Stimulated activated CD8-positive, alpha-beta memory T cell treated with anti-CD3 and anti-CD28 coated beads, Interleukin-12 subunit alpha, Interleukin-12 subunit beta, amount 100 ng/mL, for 4 hours (primary cell): Measurements from ENCODE around the gene CORO7.
A peak's percentile ranks its signal among the peaks of the same experiment; 100 is the strongest.
"Not testable (repeated sequence)": the region's sequence is repeated elsewhere in the genome, so short reads cannot be mapped to it uniquely, and the experiment has no call there.

Experiments
- DNase-seq: peaks from one replicate; pipeline ENCODE4 v3.0.0-alpha.2; 2020; ENCODE audit warnings: low read depth

Gene CORO7

DNA sequence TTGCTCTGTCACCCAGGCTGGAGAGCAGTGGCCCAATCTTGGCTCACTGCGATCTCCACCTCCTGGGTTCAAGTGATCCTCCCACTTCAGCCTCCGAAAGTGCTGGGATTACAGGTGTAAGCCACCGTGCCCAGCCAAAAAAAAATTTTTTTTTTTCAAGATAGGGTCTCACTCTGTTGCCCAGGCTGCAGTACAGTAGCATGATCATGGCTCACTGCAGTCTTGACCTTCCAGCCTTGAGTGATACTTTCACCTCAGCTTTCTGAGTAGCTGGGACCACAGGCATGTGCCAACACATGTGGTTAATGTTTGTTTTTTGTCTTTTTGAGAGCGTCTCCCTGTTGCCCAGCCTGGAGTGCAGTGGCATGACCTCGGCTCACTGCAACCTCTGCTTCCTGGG is 63.6 kb downstream of the CORO7 start:
- no peak for DNase-seq

DNA sequence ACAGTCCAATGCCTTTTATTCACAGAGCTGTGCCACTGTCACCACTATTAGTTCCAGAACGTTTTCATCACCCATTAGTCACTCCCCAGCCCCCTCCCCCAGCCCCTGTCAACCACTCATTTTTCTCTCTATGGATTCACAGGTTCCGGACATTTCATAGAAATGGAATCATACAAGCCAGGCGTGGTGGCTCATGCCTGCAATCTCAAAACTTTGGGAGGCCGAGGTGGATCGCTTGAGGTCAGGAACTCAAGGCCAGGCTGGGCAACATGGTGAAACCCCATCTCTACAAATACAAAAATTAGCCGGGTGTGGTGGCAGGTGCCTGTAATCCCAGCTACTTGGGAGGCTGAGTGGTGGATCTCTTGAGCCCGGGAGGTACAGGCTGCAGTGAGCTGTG is 64.5 kb downstream of the CORO7 start:
- DNase-seq = no peak

DNA sequence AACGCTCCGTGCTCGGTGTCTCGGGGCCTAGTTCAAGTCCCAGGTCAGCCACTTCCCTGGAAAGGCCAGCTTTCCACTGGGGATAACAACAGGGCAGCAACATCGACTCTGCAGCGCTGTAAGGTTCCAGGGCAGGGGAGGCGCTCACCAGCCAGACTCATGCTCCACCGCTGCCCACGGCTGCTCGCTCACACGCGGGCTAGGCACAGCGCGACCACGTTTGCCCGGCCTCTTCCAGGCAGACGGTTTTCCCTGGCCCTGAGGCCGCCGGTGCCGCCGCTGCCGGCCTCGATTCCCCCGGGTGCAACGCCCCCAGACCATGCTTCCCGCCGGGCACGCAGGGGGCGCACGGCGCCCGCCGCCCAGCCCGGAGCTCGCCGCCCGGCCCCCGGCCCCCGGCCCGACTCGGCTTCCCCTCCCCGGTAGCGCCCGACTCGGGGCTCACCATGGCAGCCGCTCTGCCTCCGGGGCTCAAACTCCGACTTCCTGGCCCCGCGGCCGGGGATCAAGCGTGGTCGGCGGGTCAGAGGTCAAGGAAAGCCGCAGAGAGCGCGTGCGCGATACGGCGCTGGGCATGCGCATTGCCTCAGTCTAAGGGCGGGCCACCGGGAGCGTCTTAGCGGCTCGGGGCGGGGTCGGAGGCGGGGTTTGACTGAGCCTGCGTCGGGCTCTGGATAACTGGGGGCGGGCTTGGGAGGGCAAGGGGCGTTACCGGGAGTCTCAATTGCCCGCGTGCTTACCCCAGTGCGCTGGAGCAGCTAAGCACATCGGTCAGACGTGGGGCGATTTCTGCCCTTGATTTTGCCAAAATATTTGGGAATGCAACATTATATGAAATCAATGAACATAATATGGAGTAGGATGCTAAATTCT is 65.4 kb downstream of the CORO7 start, which contains the start of gene PAM16:
TSS of gene PAM16 (minus strand) at position 535 of the 873 bp plus-strand sequence. CDS start at position 448, 87 bp downstream.
- peak; percentile 98 for DNase-seq

DNA sequence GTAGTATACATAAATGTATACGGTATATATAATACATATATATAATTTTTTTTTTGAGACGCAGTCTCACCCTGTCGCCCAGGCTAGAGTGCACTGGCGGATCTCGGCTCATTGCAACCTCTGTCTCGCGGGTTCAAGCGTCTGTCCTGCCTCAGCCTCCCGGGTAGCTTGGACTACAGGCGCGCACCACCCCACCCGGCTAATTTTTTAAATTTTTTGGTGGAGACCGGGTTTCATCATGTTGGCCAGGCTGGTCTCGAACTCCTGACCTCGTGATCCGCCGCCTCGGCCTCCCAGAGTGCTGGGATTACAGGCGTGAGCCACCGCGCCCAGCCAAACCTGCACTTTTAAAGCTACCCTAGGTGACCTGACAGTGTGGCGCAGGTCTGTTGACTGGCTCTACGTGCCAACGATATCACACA is 66.0 kb downstream of the CORO7 start:
- DNase-seq = no peak

DNA sequence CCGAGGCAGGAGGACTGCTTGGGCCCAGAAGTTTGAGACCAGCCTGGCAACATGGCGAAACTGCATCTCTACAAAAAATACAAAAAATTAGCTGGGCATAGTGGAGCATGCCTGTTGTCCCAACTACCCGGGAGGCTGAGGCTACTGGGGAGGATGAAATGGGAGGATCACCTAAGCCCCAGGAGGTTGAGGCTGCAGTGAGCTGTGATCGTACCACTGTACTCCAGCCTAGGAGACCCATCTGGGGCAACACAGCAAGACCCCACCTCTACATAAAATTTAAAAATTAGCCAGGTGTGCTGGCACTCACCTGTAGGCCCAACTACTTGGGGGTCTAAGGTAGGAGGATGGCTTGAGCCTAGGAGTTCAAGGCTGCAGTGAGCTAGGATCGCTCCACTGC is 67.1 kb downstream of the CORO7 start:
- no peak for DNase-seq

DNA sequence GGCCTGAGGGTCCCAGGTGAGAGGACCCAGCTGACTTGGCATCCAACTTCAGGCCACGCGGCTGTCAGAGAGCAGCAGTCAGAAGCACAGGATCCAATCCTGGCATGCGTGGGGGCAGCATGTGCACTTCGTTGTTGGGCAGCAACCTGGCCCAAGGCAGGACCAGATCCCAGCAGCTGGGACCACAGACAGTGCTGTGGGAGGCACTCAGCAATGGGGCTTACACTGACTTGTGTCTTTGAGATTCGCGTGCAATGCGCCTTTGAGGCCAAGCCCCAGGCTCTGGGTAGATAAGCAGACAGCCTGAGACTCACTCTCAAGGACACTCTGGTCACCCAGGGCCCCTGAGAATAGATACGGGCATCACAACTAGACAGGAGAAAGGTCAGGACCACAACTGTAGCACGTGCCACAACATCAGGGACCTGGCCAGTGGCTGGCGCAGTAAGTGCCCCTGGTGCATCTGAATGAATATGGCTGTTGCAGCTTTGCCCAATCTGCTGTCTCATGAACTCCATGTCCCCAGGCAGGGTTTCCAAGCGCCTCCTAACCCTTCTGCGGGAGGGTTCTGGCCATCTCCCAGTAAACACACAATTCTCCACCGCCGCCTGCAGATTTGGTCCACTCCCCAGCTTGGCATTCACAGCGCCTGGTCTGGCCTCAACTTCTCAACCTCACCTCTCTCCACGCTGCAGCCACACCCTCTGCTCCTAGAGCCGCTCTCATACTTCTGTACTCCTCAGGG is 68.5 kb downstream of the CORO7 start:
- DNase-seq = no peak

DNA sequence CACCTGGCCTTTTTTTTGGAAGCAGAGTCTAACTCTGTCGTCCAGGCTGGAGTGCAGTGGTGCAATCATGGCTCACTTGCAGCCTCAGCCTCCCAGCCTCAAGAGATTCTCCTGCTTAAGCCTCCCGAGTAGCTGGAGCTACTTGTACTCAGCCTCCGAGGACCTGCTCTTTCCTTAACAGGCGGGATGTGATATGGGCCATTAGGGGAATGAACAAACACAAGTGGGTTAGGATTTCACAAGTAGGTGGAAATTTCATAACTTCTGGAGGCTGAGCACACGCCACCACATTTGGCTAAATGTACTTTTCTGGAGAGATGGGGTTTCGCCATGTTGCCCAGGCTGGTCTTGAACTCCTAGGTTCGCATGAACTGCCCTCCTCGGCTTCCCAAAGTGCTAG is 69.4 kb downstream of the CORO7 start:
- DNase-seq = no peak

DNA sequence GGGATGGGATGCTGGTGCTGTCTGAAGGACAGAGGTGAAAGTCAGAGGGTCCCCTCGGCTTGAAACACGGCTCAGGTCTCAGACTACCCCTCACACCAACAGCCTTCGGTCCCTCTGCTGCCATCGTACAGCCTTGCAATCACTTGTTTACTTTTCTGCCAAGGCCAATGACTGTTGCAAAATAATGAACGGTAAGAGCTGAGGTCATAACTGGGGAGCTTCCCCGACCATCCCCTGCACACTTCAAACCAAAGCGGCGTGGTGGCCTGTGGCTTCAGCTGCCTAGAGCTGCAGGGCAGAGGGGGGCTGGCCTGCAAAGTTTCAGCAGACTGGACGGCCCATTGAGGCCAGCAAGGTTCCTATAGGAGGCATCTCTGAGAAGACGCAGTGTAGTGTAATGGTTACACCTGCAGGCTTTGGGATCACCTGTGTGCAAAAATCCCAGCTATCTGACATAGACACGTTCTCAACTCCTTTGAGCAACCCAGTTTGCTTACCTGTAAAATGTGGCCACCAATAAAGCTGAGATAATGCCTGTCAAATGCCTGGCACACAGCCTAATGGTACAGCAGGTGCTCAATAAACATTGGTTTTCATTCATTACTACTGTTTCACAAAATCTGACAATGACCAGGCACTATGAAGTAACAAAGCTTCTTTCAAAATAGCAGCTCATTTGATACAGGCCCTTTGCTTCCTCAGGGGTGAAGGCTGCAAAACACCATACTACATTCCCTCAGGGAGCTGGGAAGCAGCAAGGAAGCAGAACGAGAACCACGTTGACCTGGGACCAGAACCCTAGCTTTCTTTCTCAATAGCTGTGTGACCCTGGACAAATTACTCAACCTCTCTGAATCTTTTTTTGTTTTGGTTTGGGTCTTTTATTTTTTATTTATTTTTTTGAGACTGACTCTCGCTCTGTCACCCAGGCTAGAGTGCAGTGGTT is 70.3 kb downstream of the CORO7 start:
- no peak for DNase-seq

DNA sequence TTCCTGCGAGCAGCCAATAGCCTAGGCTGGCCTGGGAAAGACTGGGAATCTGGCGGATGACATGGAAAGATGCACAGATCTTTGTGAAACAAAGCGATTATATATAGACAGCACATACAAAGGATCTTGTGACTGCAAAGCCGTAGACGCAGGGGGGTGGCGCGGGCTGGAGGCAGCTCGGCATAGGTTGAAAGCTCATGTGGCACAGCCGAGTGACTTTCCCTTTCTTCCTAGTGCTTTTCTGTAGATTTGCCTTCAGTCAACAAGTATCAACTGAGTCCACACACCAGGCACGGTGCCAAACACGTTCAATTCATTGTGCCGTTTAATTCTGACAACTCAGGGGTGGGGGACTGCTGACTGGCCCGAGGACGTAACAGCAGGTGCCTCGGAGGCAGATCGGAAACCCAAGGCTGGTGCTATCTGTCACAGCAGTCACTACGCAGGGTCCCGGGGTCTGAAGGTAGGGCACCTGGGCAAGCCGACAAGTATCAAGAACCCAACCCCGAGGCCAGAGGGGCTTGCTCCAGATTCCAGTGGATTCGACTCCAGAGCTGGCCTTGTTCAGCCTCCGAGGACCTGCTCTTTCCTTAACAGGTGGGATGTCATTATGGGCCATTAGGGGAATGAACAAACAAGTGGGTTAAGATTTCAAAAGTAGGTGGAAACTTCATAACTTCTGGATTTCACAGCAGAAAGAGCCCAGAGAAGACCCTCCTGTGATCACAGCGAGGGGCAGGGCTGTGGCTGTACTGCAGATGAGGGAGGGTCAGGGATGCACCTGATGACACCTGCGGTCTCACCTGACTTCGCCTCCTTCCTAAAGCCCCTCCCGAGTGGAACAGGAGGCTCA is 71.2 kb downstream of the CORO7 start:
- no peak for DNase-seq

DNA sequence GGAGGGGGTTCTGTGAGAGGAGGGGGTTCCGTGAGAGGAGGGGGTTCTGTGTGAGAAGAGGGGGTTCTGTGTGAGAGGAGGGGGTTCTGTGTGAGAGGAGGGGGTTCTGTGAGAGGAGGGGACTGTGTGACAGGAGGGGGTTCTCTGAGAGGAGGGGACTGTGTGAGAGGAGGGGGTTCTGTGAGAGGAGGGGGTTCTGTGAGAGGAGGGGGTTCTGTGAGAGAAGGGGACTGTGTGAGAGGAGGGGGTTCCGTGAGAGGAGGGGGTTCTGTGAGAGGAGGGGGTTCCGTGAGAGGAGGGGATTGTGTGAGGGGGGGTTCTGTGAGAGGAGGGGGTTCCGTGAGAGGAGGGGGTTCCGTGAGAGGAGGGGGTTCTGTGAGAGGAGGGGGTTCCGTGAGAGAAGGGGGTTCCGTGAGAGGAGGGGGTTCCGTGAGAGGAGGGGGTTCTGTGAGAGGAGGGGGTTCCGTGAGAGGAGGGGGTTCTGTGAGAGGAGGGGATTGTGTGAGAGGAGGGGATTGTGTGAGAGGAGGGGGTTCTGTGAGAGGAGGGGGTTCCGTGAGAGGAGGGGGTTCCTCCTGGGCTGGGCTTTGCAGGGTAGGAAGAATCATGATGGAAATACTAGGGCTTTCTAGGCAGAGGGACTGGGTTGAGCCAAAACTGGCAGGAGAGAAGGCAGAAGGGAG is 72.0 kb downstream of the CORO7 start:
- DNase-seq = not testable (repeated sequence)

DNA sequence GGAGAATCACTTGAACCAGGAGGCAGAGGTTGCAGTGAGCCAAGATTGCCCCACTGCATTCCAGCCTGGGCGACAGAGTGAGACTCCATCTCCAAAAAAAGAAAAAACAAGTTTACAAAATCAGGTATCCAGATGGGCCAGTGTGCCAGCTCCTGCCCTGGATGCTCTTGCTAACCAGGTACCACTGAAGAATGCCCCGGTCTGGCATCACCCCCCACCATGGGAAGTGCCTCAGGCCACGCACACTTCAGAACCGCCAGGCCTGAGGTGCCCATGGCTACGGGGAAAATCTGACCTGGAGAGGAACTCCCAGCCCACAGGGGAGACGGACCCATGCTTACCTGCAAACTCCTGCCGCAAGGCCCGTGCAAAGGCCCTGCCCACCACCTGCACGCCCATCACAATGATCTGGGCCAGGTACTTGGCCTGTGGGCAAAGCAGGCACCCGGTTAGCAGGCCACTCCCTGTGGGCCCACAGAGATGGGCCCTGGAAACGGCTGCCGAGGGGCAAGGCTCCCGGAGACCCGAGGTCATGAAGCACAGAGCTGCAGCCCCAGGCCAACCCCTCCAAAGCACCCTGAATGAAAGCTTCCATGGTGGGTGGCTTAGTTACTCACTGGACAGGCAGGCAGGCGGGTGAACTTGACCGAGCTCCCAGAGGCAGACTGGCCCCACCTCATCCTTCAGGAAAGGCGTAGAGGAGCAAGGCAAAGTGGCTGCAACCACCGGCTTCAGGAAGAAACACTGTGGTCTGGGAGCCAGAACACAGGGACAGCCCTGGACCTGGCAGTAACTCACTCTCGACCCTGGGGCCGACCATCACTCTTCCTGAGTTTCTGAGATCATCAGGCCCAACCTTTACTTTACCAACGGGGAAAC is 73.3 kb downstream of the CORO7 start:
- DNase-seq = no peak

DNA sequence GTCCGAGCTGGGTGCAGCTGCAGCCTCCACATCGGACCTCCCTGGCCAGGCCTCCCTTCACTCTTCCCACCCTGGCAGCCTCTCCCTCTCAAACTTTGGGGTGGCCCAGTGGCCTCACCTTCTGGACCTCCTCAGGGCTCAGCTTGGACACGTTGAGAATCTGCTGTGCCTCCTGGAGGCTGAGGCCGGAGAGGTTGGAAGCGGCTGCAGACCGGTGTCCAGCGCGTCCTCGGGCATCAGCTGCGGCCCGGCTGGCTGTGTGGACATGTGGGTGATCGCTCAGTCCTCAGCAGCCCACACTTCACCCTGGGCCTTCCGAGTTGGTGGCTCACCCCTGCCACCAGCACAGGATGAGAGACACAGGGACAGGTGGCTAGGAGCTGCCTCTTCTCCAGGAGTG is 75.1 kb downstream of the CORO7 start:
- no peak for DNase-seq

DNA sequence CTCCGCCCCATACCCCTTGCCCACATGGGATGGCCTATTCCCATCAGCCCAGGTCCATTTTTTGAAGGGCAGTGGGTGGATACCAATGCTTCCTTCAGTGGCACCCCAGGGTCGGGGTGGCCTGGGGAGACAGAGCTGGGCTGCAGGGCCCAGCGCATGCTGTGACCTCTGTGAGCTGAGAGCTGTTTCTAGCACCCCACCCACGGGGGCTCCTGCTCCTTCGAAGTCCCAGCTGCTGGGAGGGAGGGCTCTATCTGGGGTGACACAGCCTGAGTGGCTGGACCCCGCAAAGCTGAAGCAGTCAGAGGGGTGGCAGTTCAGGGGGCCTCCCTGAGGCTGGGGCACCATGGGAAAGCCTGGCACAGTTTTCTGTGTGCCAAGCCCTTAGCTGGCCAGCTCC is 76.0 kb downstream of the CORO7 start:
- no peak for DNase-seq

DNA sequence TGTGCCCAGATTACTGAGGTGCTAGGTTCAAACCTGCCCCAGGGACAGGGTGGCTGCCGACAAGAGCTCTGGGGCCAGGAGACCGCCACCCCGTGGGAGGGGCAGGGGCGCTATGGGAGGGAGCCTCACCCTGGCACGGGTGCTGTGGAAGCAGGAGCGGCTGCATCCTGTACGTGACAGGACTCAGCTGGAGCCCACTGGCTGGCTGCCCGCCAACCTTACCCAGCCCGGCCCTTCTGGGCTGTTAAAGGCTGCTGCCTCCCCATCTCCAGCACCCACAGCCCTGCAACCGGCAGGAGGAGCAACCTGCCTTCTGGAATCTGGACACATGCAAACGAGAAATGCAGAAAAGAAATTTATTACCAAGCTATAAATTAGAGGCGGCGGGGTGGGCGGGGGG is 76.5 kb downstream of the CORO7 start:
- no peak for DNase-seq

DNA sequence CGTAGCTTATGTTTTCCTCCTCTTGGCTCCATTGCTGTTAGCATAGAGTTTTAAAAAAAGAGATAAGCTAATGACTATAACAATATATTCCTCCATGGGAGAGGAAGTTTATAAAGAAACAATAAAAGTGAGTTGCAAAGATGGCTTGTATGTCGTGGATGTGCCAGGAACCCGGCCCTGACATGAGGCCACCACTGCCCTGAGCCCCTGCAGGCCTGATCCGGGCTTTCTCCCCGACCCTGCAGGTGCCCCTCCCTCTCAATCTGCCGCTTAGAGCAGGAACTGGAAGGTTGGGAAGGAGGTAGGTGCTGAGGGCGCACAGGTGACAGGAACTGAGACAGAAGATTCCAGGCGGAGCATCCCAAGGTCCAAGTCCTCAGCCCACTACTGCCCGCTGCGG is 76.9 kb downstream of the CORO7 start:
- no peak for DNase-seq

DNA sequence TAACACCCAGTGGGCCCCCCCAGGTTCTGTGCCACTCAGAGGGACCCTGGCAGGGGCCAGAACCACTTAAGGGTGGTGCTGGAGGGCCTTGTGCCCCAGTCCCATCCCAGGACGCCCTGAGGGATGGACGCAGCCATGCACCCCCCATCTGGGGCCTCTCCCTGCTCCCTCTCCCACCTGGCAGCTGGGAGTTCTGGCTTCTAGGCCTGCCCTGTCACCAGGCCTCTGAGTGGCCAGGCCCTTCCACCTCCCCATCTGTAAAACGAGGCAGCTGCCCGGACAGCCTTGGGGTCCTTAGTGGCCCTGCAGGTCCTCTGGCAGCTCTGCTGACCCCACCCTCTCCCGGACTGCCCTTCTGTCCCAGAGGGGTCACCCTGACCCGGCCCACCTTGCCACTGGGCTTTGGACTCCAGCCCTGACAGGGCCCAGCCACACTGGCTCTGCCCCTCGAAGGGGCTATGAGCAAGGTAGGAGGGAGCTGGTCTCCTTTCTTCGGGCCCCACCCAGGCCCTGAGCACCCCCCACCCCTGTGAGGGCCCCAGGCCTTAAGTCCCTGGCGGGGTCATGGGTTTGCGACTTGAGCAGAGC is 77.6 kb downstream of the CORO7 start:
- no peak for DNase-seq

DNA sequence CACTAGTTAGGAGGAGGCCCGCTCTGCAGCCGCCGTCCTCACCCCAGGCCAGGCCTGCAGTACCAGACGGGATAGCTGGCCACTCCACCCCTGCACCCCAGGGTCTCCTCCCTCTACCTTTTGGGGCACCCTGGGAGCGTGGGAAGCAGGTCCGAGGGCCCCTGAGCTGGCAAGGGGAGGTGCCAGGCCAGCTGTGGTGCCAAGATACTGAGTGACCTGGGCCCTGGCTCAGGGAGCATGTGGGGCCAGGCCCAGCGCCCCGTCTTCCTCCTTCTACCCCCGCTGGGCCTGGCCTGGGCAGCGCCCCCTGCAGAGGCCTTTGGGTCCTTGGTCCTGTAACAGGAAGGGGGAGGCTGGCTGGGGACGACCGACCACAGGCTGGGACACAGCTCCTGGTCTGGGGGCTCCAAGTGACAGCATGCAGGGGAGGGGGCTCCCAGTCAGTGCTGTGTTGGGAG is 78.2 kb downstream of the CORO7 start:
- DNase-seq = no peak

DNA sequence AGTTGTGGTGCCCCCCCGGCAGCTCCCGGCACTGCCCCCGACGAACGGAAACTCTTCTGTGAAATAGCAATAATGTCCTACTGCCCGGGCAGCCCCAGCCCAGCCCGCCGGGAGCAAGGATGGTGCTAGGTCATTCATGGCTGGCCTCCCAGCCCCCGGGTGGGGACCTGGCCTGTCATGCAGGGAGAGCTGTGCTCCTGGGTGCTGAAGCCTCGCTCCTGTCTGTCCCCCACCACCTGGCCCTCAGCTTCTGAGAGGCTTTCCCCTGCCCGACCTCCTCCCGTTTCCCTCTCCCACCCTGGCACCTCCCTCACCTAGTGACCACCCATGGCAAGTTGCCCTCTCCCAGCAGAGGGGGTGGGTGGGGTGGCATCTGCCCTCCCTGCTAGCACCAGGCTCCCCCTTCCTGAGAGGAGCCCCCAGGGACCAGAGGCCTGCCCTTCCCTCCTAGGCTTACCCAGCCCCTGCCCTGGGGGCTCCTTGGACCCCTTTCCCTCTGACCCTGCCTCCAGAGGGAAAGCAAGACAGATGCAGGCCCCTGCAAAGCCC is 78.8 kb downstream of the CORO7 start:
- no peak for DNase-seq
